AG09309 (cell line): ENCODE results near the gene SLC6A13.

Source experiments
- DNase-seq: peaks from one replicate; pipeline ENCODE4 v3.0.0-alpha.2; 2010; ENCODE audit warnings: low read depth
- H3K4me3 ChIP-seq: 2 replicates; pipeline ENCODE4 v1.5.1; 2011; ENCODE audit warnings: mild to moderate bottlenecking, low read depth, low read length, moderate library complexity; ENCODE audit not compliant: control insufficient read depth
- TF ChIP-seq, protein P1 (sequence below): IDR thresholded peaks from 2 replicates; pipeline ENCODE4 v1.5.1; 2011; ENCODE audit warnings: mild to moderate bottlenecking, low read depth, low read length, inconsistent platforms; ENCODE audit not compliant: insufficient read depth, control insufficient read depth; ENCODE audit errors: missing control alignments

The SLC6A13 gene

GRCh38 chr12:212415-212714, 50.3 kb downstream of the SLC6A13 start:
- no peak for DNase-seq
- TF ChIP-seq, protein P1, sequence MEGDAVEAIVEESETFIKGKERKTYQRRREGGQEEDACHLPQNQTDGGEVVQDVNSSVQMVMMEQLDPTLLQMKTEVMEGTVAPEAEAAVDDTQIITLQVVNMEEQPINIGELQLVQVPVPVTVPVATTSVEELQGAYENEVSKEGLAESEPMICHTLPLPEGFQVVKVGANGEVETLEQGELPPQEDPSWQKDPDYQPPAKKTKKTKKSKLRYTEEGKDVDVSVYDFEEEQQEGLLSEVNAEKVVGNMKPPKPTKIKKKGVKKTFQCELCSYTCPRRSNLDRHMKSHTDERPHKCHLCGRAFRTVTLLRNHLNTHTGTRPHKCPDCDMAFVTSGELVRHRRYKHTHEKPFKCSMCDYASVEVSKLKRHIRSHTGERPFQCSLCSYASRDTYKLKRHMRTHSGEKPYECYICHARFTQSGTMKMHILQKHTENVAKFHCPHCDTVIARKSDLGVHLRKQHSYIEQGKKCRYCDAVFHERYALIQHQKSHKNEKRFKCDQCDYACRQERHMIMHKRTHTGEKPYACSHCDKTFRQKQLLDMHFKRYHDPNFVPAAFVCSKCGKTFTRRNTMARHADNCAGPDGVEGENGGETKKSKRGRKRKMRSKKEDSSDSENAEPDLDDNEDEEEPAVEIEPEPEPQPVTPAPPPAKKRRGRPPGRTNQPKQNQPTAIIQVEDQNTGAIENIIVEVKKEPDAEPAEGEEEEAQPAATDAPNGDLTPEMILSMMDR = no peak
- H3K4me3 ChIP-seq = no peak overlapping the region

DNA sequence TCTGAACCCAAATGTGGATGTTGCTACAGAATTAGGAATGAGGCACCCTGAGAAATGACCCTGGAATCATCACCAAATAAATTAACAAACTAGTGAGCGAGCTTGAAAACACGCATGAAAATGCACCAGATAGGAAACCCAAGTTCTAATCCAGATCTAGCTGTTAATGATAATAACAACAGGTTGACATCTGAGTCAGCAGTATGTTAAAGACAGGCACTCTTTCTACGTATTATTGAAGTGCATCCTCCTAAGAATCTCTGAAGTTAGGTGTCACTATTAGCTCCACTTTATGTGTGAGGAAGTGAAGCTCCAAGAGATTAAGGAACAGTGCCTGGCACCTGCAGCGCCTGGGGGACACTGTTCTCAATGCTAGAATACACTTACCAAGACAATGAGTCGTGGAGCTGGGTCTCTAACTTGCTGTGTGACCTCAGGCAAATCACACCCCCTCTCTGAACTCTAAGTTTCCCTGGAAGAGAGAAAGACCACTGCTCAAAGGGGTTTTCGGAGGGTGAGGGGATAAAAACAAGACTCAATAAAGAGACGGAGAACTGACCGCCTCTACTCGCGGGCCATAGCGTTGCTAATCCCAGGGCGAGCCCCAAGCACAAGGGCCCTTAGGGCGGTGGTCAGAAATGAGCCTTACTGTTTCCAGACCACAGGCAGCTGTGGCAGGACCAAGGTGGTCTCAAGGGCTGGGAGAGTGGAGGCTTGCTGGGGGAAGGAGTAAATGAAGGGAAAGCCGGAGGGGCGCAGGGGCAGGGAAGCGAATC, 50.8 kb downstream of the SLC6A13 start:
- H3K4me3 ChIP-seq = no peak overlapping the region
- TF ChIP-seq, protein P1 = no peak
- no peak for DNase-seq

GRCh38 chr12:211142-211465, 51.5 kb downstream of the SLC6A13 start:
- DNase-seq = no peak
- H3K4me3 ChIP-seq = no peak overlapping the region
- TF ChIP-seq, protein P1 = no peak

- TF ChIP-seq, protein P1 = no peak
- H3K4me3 ChIP-seq = no peak overlapping the region
- no peak for DNase-seq
These were observed 52.1 kb downstream of the SLC6A13 start for GRCh38 chr12:210277-211141.

GRCh38 chr12:209851-210250, 52.8 kb downstream of the SLC6A13 start:
- TF ChIP-seq, protein P1 = no peak
- no peak overlapping the region for H3K4me3 ChIP-seq
- DNase-seq = no peak

- no peak overlapping the region for H3K4me3 ChIP-seq
- no peak for DNase-seq
- TF ChIP-seq, protein P1 = no peak
These were observed 53.4 kb downstream of the SLC6A13 start for GRCh38 chr12:209246-209645.
